Nephron (organoid): ENCODE data around the gene NFKBIL1.
A peak's percentile ranks its signal among the peaks of the same experiment; 100 is the strongest.

Experiments
- H3K27ac Mint-ChIP-seq, 3 experiments: 2 replicates each; pipeline ENCODE4 v1.8.0; 2020; ENCODE audit warnings: mixed read lengths in 3 of 3, mild to moderate bottlenecking in 2 of 3, moderate library complexity in 1 of 3
- H3K27me3 Mint-ChIP-seq: 2 replicates; pipeline ENCODE4 v1.8.0; 2021; ENCODE audit warnings: low read depth, mild to moderate bottlenecking, moderate library complexity, mixed read lengths
- H3K36me3 Mint-ChIP-seq: 2 replicates; pipeline ENCODE4 v1.8.0; 2020; ENCODE audit warnings: low read depth, mixed read lengths
- H3K4me1 Mint-ChIP-seq: 2 replicates; pipeline ENCODE4 v1.8.0; 2020; ENCODE audit warnings: mixed read lengths
- H3K4me3 Mint-ChIP-seq, 3 experiments: 2 replicates each; pipeline ENCODE4 v1.8.0; 2020; ENCODE audit warnings: mild to moderate bottlenecking in 3 of 3, mixed read lengths in 3 of 3, moderate library complexity in 2 of 3
- H3K9me3 Mint-ChIP-seq: 2 replicates; pipeline ENCODE4 v1.8.0; 2020; ENCODE audit warnings: mixed read lengths
- CTCF ChIP-seq, 3 experiments: fragments of 200-600 bp; sonication (generic); IDR thresholded peaks; one replicate each; pipeline ENCODE4 v1.5.0; 2021; ENCODE audit warnings: antibody characterized with exemption in 3 of 3; ENCODE audit not compliant: unreplicated experiment in 3 of 3

NFKBIL1 gene

GRCh38 chr6:31579546-31580437, 32.4 kb downstream of the NFKBIL1 start:
- Mint-ChIP-seq H3K36me3 (no peaks in the 10 kb centered on the region), H3K4me3 (peak overlapping the region; percentile 94 to 96 (median 95)), H3K27me3 (peaks cover 6% of the 10 kb centered on the region), H3K9me3 (no peaks in the 10 kb centered on the region), H3K4me1 (peaks cover 16% of the 10 kb centered on the region), H3K27ac (no peak overlapping the region)
- no peak for TF ChIP-seq CTCF (IDR thresholded peaks at IDR 0.05; ENCODE audit: unreplicated experiment in 3 of 3)

- Mint-ChIP-seq H3K36me3 (no peaks in the 10 kb centered on the region), H3K27ac (peak overlapping the region in 2 of 3 experiments; percentile 6 to 81), H3K9me3 (no peaks in the 10 kb centered on the region), H3K27me3 (peaks cover 6% of the 10 kb centered on the region), H3K4me3 (peak overlapping the region; percentile 94 to 96 (median 95)), H3K4me1 (peaks cover 16% of the 10 kb centered on the region)
- no peak for TF ChIP-seq CTCF (IDR thresholded peaks at IDR 0.05; ENCODE audit: unreplicated experiment in 3 of 3)
Observed at GRCh38 chr6:31580438-31580740, 33.0 kb downstream of the NFKBIL1 start.

DNA sequence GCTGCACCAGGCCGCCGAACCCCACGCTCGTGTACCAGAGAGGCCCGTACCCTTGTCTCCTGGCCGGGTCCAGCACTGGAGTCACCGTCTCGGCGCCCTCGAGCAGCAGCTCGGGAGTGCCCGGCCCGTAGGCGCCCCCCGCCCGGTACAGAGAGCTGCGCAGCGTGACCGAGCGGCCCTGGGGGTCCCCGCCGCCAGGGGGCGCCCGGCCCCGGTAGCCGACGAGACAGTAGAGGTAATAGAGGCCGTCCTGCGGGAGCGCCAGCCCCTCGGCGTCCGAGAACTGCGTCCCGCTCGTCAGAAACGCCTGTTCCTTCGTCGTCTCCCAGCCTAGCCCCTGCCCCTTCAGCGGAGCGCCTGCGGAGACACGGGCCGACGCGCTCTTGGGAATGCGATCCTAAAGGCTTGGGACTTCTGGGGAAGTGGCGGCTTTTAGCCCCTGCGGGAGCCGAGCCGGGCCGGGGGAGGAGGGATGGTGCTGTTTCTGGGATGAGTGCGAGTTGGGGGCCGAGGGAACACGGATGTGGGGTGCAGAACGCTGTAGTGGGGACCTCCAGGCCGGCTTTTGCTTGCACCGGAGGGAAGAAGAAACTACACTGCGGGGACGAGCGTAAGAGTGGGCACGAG, 33.5 kb downstream of the NFKBIL1 start:
- Mint-ChIP-seq H3K4me1 (peaks cover 20% of the 10 kb centered on the region), H3K4me3 (peak overlapping the region; percentile 94 to 96 (median 95)), H3K9me3 (no peaks in the 10 kb centered on the region), H3K27ac (peak overlapping the region; percentile 81 to 89 (median 89)), H3K36me3 (no peaks in the 10 kb centered on the region), H3K27me3 (peaks cover 6% of the 10 kb centered on the region)
- TF ChIP-seq CTCF (IDR thresholded peaks at IDR 0.05; ENCODE audit: unreplicated experiment in 3 of 3): peak; percentile 96 to 98 (median 98)

DNA sequence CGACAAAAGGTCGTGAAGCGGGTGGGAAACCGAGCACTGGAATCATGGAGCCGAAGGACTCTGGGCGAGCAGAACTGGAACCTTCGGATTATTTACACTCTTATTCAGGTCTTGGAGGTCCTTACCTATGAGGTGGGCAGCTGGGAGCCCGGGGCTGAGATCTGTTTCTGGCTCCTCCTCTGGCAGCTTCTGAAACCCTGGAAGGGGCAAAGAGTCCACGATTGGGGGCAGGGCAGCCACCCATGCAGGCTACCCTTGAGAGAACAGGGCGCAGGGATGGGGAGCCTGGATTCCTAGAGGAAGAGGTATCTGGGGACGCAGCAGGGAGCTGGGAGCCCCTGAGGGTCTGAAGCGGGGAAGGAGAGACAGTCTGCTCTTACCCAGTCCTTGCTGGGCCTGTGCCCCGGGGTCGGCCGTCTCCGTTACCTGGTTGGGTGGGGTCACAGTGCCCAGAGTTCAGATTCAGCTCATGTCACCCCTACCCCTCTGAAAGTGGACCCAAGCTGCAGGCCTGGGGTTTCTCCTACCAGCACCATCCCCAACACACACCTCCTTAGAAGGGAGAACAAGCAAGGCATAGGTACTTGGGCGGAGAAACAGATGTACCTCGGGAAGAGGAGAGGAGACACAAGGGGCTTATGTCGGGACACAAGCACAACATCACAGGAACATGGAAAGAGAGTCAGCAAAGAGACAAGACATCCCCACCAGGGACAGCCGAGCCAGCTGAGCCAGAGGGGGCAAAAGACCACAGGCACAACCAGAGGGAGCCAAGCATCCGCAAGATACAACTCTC, 34.2 kb downstream of the NFKBIL1 start:
- H3K4me1 Mint-ChIP-seq: peaks cover 21% of the 10 kb centered on the region
- H3K27ac Mint-ChIP-seq: peak overlapping the region; percentile 81 to 89 (median 89)
- H3K9me3 Mint-ChIP-seq: no peaks in the 10 kb centered on the region
- TF ChIP-seq CTCF (IDR thresholded peaks at IDR 0.05; ENCODE audit: unreplicated experiment in 3 of 3): no peak
- peak overlapping the region; percentile 94 to 96 (median 95) for H3K4me3 Mint-ChIP-seq
- H3K36me3 Mint-ChIP-seq: no peaks in the 10 kb centered on the region
- peaks cover 6% of the 10 kb centered on the region for H3K27me3 Mint-ChIP-seq

DNA sequence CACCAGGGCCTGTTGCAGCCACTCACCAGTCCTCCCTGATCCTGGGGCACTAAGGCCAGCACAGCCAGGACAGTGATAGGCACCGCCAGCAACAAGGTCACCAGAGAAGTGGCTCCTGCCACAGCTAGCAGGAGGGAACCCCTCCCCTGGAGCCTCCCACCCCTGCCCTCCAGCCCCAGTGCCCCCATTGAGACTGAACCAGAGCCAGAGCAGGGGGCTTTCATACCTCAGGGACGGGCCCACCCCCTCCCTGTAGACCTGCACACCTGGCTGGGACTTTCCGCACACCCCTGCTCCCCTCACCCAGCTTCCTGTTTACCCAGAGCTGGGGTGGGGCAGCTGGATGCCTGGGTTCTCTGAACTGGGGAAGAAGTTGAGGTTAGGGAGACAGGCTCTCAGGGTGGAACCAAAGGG, 34.8 kb downstream of the NFKBIL1 start, which contains the start of gene LTB:
LTB (minus strand) TSS at position 195 of the 414 bp plus-strand sequence; CDS start at position 188, 7 bp downstream.
- no peak for TF ChIP-seq CTCF (IDR thresholded peaks at IDR 0.05; ENCODE audit: unreplicated experiment in 3 of 3)
- Mint-ChIP-seq H3K4me1 (peaks cover 25% of the 10 kb centered on the region), H3K27ac (peak within 1 kb of the TSS; percentile 81 to 89 (median 89))

More for the DNA sequence above, 34.8 kb downstream of the NFKBIL1 start, which contains the start of gene LTB:
- peak within 1 kb of the TSS; percentile 94 to 96 (median 95) for H3K4me3 Mint-ChIP-seq
- no peaks in the 10 kb centered on the region for H3K36me3 Mint-ChIP-seq
- H3K9me3 Mint-ChIP-seq: no peaks in the 10 kb centered on the region
- H3K27me3 Mint-ChIP-seq: peaks cover 7% of the 10 kb centered on the region
